Osteoblast (primary cell): ENCODE results near the gene ZNF460. TPM values are rescaled to one million over a fixed set of nuclear protein-coding genes. Genes with fewer than 3 reads are reported as not detected.
A peak's percentile ranks its signal among the peaks of the same experiment; 100 is the strongest.

Experiments
- DNase-seq: peaks from one replicate; pipeline ENCODE4 v3.0.0; 2011; ENCODE audit warnings: low spot score, mixed read lengths; ENCODE audit not compliant: insufficient read length; ENCODE audit errors: missing footprints
- H2AFZ ChIP-seq: 2 replicates; pipeline ENCODE4 v1.6.0; 2011; ENCODE audit warnings: mild to moderate bottlenecking, low read length
- H3K27ac ChIP-seq: 2 replicates; pipeline ENCODE4 v1.5.1; 2011; ENCODE audit warnings: mild to moderate bottlenecking, low read depth, low read length, moderate library complexity
- H3K27me3 ChIP-seq: 2 replicates; pipeline ENCODE4 v1.6.0; 2012; ENCODE audit warnings: mild to moderate bottlenecking, control low read depth, inconsistent platforms, low read length, moderate library complexity; ENCODE audit not compliant: insufficient read depth
- H3K36me3 ChIP-seq: 2 replicates; pipeline ENCODE4 v1.5.1; 2011; ENCODE audit warnings: mild to moderate bottlenecking, low read length, control low read depth, moderate library complexity; ENCODE audit not compliant: insufficient read depth
- H3K4me1 ChIP-seq: 2 replicates; pipeline ENCODE4 v1.5.1; 2011; ENCODE audit warnings: mild to moderate bottlenecking, low read length, control low read depth, moderate library complexity; ENCODE audit not compliant: insufficient read depth
- H3K4me2 ChIP-seq: 2 replicates; pipeline ENCODE4 v1.6.0; 2011; ENCODE audit warnings: mild to moderate bottlenecking, low read length; ENCODE audit not compliant: insufficient read depth
- H3K4me3 ChIP-seq: fragments of 200-600 bp; sonication (generic); 3 replicates; pipeline ENCODE4 v1.5.1; 2012; ENCODE audit warnings: mild to moderate bottlenecking, low read length, inconsistent platforms; ENCODE audit not compliant: insufficient read depth
- H3K79me2 ChIP-seq: 2 replicates; pipeline ENCODE4 v1.6.0; 2012; ENCODE audit warnings: mild to moderate bottlenecking, low read length, control low read depth, inconsistent platforms; ENCODE audit not compliant: insufficient read depth
- H3K9me3 ChIP-seq: 2 replicates; pipeline ENCODE4 v1.5.1; 2011; ENCODE audit warnings: low read depth, low read length, control low read depth
- H4K20me1 ChIP-seq: 2 replicates; pipeline ENCODE4 v1.6.0; 2012; ENCODE audit warnings: mild to moderate bottlenecking, low read length, control low read depth; ENCODE audit not compliant: insufficient read depth
- CTCF ChIP-seq: IDR thresholded peaks from 2 replicates; pipeline ENCODE4 v1.5.1; 2011; ENCODE audit warnings: mild to moderate bottlenecking, low read depth, low read length, moderate library complexity; ENCODE audit errors: extremely low read depth
- total RNA-seq: library from RNA; depleted of rRNA; stranded (reverse); fragments of >200 nt; gene quantifications from 2 replicates; pipeline ENCODE4 v1.2.3, GENCODE V29; 2012

ZNF460 gene
- total RNA-seq, 1 donor, result 115 TPM

DNA sequence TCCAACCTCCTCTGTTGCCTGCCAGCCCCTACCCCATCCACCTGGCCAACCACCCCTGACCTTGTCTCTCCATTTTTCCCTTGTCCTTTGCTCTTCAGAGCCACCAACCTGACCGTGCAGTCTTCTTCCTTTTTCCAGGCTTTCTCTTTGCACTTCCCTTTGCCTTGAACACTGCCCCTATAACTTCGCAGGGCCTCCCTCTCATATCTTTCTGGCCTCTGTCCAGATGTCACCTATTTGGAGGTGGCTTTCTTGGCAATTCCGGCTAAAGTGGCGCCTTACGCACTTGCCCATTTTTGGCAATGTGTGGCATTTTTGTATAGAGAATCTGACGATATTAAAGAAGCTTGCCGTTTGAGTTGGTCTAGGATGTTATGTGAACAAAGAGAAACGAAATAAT is 40.8 kb downstream of the ZNF460 start:
- H3K79me2 ChIP-seq, result peaks cover 38% of the 10 kb centered on the region
- peak overlapping the region; percentile 85 for H3K27ac ChIP-seq
- peaks cover 10% of the 10 kb centered on the region for H3K4me1 ChIP-seq
- H4K20me1 ChIP-seq, result no peaks in the 10 kb centered on the region
- peaks cover 26% of the 10 kb centered on the region for H3K36me3 ChIP-seq
- H2AFZ ChIP-seq, result peak overlapping the region; percentile 97
- H3K4me3 ChIP-seq, result peak overlapping the region; percentile 94
- H3K4me2 ChIP-seq, result peak overlapping the region; percentile 92
- H3K27me3 ChIP-seq, result peaks cover 9% of the 10 kb centered on the region
- TF ChIP-seq CTCF, result no peak
- no peaks in the 10 kb centered on the region for H3K9me3 ChIP-seq
- DNase-seq, result no peak

DNA sequence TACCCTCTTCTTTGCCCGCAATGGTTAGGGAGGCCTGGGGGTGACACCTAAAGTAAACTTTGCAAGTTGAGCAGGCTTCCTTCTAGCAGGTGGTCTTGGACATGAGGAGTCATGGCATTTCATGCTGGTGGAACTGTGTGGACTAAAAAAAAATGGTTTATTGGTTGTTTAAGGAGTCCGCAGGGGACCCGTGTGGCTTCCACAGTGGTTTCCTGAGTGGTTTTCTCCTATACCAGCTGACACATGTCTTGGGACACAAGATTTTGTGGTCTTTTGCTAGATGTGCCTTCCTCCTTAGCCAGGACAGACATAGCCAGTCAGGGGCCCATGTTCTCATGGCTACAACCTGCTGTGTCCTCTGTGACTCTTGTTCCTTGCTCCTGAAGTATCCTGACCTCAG is 41.5 kb downstream of the ZNF460 start:
- Histone ChIP-seq H3K27me3 (peaks cover 4% of the 10 kb centered on the region), H3K36me3 (peaks cover 32% of the 10 kb centered on the region), H3K4me3 (peak overlapping the region; percentile 94), H4K20me1 (no peaks in the 10 kb centered on the region), H3K4me2 (peak overlapping the region; percentile 92), H3K27ac (no peak overlapping the region), H3K4me1 (peaks cover 10% of the 10 kb centered on the region), H2AFZ (no peak overlapping the region), H3K79me2 (peaks cover 38% of the 10 kb centered on the region), H3K9me3 (no peaks in the 10 kb centered on the region)
- TF ChIP-seq CTCF, result no peak
- DNase-seq, result no peak

- peaks cover 62% of the 10 kb centered on the region for H3K36me3 ChIP-seq
- H4K20me1 ChIP-seq, result no peaks in the 10 kb centered on the region
- H3K4me1 ChIP-seq, result peaks cover 10% of the 10 kb centered on the region
- no peak overlapping the region for H3K4me2 ChIP-seq
- peaks cover 41% of the 10 kb centered on the region for H3K79me2 ChIP-seq
- peaks cover 15% of the 10 kb centered on the region for H3K9me3 ChIP-seq
- H3K4me3 ChIP-seq, result no peak overlapping the region
- DNase-seq, result no peak
- no peak for TF ChIP-seq CTCF
- no peak overlapping the region for H2AFZ ChIP-seq
- no peak overlapping the region for H3K27ac ChIP-seq
- no peaks in the 10 kb centered on the region for H3K27me3 ChIP-seq
Observed at GRCh38 chr19:57324992-57325391, 44.7 kb downstream of the ZNF460 start.

DNA sequence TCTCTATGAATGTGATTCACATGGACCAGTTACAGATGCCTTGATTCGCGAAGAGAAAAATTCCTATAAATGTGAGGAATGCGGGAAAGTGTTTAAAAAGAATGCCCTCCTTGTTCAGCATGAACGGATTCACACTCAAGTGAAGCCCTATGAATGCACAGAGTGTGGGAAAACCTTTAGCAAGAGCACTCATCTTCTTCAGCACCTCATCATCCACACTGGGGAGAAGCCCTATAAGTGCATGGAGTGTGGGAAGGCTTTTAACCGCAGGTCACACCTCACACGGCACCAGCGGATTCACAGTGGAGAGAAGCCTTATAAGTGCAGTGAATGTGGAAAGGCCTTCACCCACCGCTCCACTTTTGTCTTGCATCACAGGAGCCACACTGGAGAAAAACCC is 47.7 kb downstream of the ZNF460 start:
- H3K4me1 ChIP-seq, result no peaks in the 10 kb centered on the region
- H3K4me3 ChIP-seq, result no peak overlapping the region
- H2AFZ ChIP-seq, result no peak overlapping the region
- H3K9me3 ChIP-seq, result peaks cover 15% of the 10 kb centered on the region
- no peak overlapping the region for H3K4me2 ChIP-seq
- TF ChIP-seq CTCF, result no peak
- H3K36me3 ChIP-seq, result peaks cover 64% of the 10 kb centered on the region
- DNase-seq, result no peak
- H3K27ac ChIP-seq, result no peak overlapping the region
- H3K79me2 ChIP-seq, result peaks cover 14% of the 10 kb centered on the region
- H4K20me1 ChIP-seq, result no peaks in the 10 kb centered on the region
- H3K27me3 ChIP-seq, result no peaks in the 10 kb centered on the region
